HCT116 (cell line): Measurements from ENCODE around the gene ATRIP. TPM values are rescaled to one million over a fixed set of nuclear protein-coding genes. Genes with fewer than 3 reads are reported as not detected.

Source experiments
- ATAC-seq: fragments of 200-7000 bp; cut with Tn5 transposase; 2 replicates; pipeline ENCODE4 v1.9.1; 2020; ENCODE audit warnings: mild to moderate bottlenecking, moderate library complexity
- BruUV-seq: library from RNA; stranded (reverse); fragments of 400-500 nt; replicated peaks from 2 replicates; lab custom pipeline; 2021; lab: Mats Ljungman, UMichigan
- CTCF ChIA-PET: fragments of 300-600 bp; sonication (Branson Sonifier 250); formaldehyde crosslinking; loops from one replicate; lab custom pipeline; 2021; ENCODE audit warnings: antibody characterized with exemption; lab: Charles Lee
- POLR2A ChIA-PET: fragments of 300-600, 350-600 bp; sonication (Branson Sonifier 250); formaldehyde crosslinking; loops from one replicate; lab custom pipeline; 2021; ENCODE audit warnings: antibody characterized with exemption; lab: Charles Lee
- RAD21 ChIA-PET, 2 experiments: fragments of 300-600 bp; sonication (Branson Sonifier 250); formaldehyde crosslinking; loops; one replicate each; lab custom pipeline; 2023; ENCODE audit warnings: low total read pairs in 2 of 2; ENCODE audit not compliant: uncharacterized antibody in 2 of 2, unreplicated experiment in 2 of 2, low non-redundant PET in 1 of 2; lab: Charles Lee
- DNase-seq: peaks from one replicate; pipeline ENCODE4 v3.0.0-alpha.2; 2010; ENCODE audit warnings: low read depth, low spot score
- H2AFZ ChIP-seq: fragments of 200-600 bp; shearing (Covaris generic), sonication (generic); 2 replicates; pipeline ENCODE4 v1.6.1; 2017; ENCODE audit warnings: low read depth, mixed run types, mixed read lengths, antibody characterized with exemption, low read length; ENCODE audit not compliant: poor library complexity, severe bottlenecking
- H3K27ac ChIP-seq: 2 replicates; pipeline ENCODE4 v1.5.1; 2012; ENCODE audit warnings: low read depth, low read length
- H3K27me3 ChIP-seq: fragments of 200-600 bp; sonication (generic); 2 replicates; pipeline ENCODE4 v1.6.1; 2016; ENCODE audit warnings: mixed run types, low read length, mixed read lengths; ENCODE audit not compliant: insufficient read depth
- H3K36me3 ChIP-seq, 2 experiments: fragments of 200-500 bp in 1 of 2; fragments of 200-600 bp in 1 of 2; sonication (Bioruptor generic) in 1 of 2; sonication (generic) in 1 of 2; 2 replicates each; pipeline versions ENCODE4 v1.5.1 to v1.6.1; 2014 to 2016; ENCODE audit warnings: low read length in 2 of 2, inconsistent platforms in 1 of 2, mixed read lengths in 1 of 2, mixed run types in 1 of 2; ENCODE audit not compliant: insufficient read depth in 2 of 2, control insufficient read depth in 1 of 2
- H3K4me1 ChIP-seq, 2 experiments: fragments of 200-600 bp in 1 of 2; sonication (generic) in 1 of 2; 2 replicates each; pipeline versions ENCODE4 v1.5.1 to v1.6.1; 2012 to 2017; ENCODE audit warnings: low read length in 2 of 2, inconsistent platforms in 1 of 2, mild to moderate bottlenecking in 1 of 2, mixed read lengths in 1 of 2, mixed run types in 1 of 2, moderate library complexity in 1 of 2; ENCODE audit not compliant: insufficient read depth in 2 of 2, control insufficient read depth in 1 of 2
- H3K4me2 ChIP-seq: fragments of 200-600 bp; sonication (generic); 2 replicates; pipeline ENCODE4 v1.6.1; 2017; ENCODE audit warnings: mixed run types, low read length, mixed read lengths
- H3K4me3 ChIP-seq, 2 experiments: fragments of 200-600 bp in 1 of 2; sonication (generic) in 1 of 2; replicated peaks in 1 of 2; 2 replicates each; pipeline ENCODE4 v1.5.1; 2011 to 2016; ENCODE audit warnings: low read length in 2 of 2, control low read depth in 1 of 2, low read depth in 1 of 2, mild to moderate bottlenecking in 1 of 2, mixed read lengths in 1 of 2, mixed run types in 1 of 2
- H3K79me2 ChIP-seq: fragments of 200-600 bp; sonication (generic); 2 replicates; pipeline ENCODE4 v1.6.1; 2017; ENCODE audit warnings: mild to moderate bottlenecking, mixed run types, low read length, moderate library complexity, mixed read lengths; ENCODE audit not compliant: insufficient read depth
- H3K9ac ChIP-seq: fragments of 200-600 bp; sonication (generic); 2 replicates; pipeline ENCODE4 v1.6.1; 2016; ENCODE audit warnings: low read length, mixed read lengths
- H3K9me2 ChIP-seq: fragments of 200-600 bp; sonication (generic), shearing (Covaris generic); 2 replicates; pipeline ENCODE4 v1.6.1; 2017; ENCODE audit warnings: mixed run types, mild to moderate bottlenecking, moderate library complexity; ENCODE audit not compliant: insufficient read depth
- H3K9me3 ChIP-seq, 2 experiments: fragments of 200-500 bp in 1 of 2; fragments of 200-600 bp in 1 of 2; sonication (Bioruptor generic) in 1 of 2; sonication (generic) in 1 of 2; 2 replicates each; pipeline ENCODE4 v1.6.1; 2014 to 2017; ENCODE audit warnings: low read length in 2 of 2, mixed read lengths in 2 of 2, inconsistent platforms in 1 of 2, low read depth in 1 of 2, mild to moderate bottlenecking in 1 of 2, mixed run types in 1 of 2, moderate library complexity in 1 of 2; ENCODE audit not compliant: control insufficient read depth in 1 of 2, insufficient read depth in 1 of 2
- H4K20me1 ChIP-seq: fragments of 200-600 bp; sonication (generic), shearing (Covaris generic); 2 replicates; pipeline ENCODE4 v1.6.1; 2017; ENCODE audit warnings: mixed run types, mild to moderate bottlenecking, moderate library complexity; ENCODE audit not compliant: insufficient read depth
- CEBPB ChIP-seq: IDR thresholded peaks from 2 replicates; pipeline ENCODE4 v1.6.1; 2012; ENCODE audit warnings: low read depth
- ELF1 ChIP-seq: IDR thresholded peaks from 2 replicates; pipeline ENCODE4 v1.6.1; 2012; ENCODE audit warnings: low read depth, borderline replicate concordance
- EZH2 ChIP-seq: fragments of 200-600 bp; sonication (generic); IDR thresholded peaks from 2 replicates; pipeline ENCODE4 v1.6.1; 2017; ENCODE audit warnings: antibody characterized with exemption, mixed run types
- EZH2phosphoT487 ChIP-seq: fragments of 200-600 bp; IDR thresholded peaks from 2 replicates; pipeline ENCODE4 v1.6.1; 2018; ENCODE audit warnings: antibody characterized with exemption, borderline replicate concordance
- FOSL1 ChIP-seq: IDR thresholded peaks from 2 replicates; pipeline ENCODE4 v1.6.1; 2012; ENCODE audit warnings: low read depth
- JUND ChIP-seq: IDR thresholded peaks from 2 replicates; pipeline ENCODE4 v1.6.1; 2012
- POLR2A ChIP-seq: IDR thresholded peaks from 2 replicates; pipeline ENCODE4 v1.7.0; 2011; ENCODE audit warnings: borderline replicate concordance; ENCODE audit not compliant: insufficient read depth, insufficient read length; ENCODE audit errors: extremely low read depth
- POLR2AphosphoS5 ChIP-seq: IDR thresholded peaks from 2 replicates; pipeline ENCODE4 v1.6.1; 2011; ENCODE audit warnings: mild to moderate bottlenecking, low read depth, low read length, moderate library complexity
- RAD21 ChIP-seq: IDR thresholded peaks from 2 replicates; pipeline ENCODE4 v1.6.1; 2012; ENCODE audit warnings: low read depth, mild to moderate bottlenecking
- SIN3A ChIP-seq: IDR thresholded peaks from 2 replicates; pipeline ENCODE4 v1.6.1; 2012; ENCODE audit warnings: low read depth
- SP1 ChIP-seq: IDR thresholded peaks from 2 replicates; pipeline ENCODE4 v1.6.1; 2012; ENCODE audit warnings: low read depth
- YY1 ChIP-seq: IDR thresholded peaks from 2 replicates; pipeline ENCODE4 v1.6.1; 2011; ENCODE audit warnings: low read length, low read depth, moderate library complexity, mild to moderate bottlenecking; ENCODE audit not compliant: insufficient replicate concordance; ENCODE audit errors: extremely low read depth
- ZFX ChIP-seq: fragments of 450-650 bp; IDR thresholded peaks from 2 replicates; pipeline ENCODE4 v1.6.1; 2017
- intact Hi-C: fragments of 100-400 bp; cut with micrococcal nuclease; formaldehyde crosslinking; loops from 2 replicates; pipeline ENCODE4 v1.10.0; 2022
- total RNA-seq: library from RNA; stranded (reverse); gene quantifications from one replicate; pipeline ENCODE4 v1.2.1, GENCODE V29; 2021; ENCODE audit not compliant: unreplicated experiment
- TF ChIP-seq, protein P1 (sequence below): IDR thresholded peaks from 2 replicates; pipeline ENCODE4 v1.6.1; 2012
- TF ChIP-seq, protein P2 (sequence below): IDR thresholded peaks from 2 replicates; pipeline ENCODE4 v1.6.1; 2012; ENCODE audit warnings: low read depth

Gene ATRIP
- total RNA-seq, 1 experiment from 2014 or later = 15.6 TPM

DNA sequence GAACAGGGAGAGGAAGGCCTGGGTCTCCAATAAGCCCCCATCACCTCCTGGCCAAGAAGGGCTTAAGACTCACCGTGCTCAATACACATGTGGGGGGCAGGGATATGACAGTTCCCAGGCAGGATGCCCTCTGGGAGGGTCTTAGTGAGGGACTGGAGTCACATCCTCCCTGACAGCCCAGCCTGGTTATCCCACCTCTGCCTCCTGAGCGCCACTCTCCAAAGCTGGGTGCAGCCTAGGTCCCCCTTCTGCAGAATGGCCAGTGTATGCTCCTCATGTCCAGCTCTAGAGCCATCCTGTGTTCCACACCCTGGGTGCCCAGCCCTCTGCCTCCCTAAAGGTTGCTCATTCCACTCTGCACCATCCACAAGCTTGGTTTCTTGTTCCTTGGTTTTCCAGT, 58.6 kb downstream of the ATRIP start (continued):
- TF ChIP-seq EZH2 (no peak), RAD21 (no peak), JUND (no peak), YY1 (no peak)

DNA sequence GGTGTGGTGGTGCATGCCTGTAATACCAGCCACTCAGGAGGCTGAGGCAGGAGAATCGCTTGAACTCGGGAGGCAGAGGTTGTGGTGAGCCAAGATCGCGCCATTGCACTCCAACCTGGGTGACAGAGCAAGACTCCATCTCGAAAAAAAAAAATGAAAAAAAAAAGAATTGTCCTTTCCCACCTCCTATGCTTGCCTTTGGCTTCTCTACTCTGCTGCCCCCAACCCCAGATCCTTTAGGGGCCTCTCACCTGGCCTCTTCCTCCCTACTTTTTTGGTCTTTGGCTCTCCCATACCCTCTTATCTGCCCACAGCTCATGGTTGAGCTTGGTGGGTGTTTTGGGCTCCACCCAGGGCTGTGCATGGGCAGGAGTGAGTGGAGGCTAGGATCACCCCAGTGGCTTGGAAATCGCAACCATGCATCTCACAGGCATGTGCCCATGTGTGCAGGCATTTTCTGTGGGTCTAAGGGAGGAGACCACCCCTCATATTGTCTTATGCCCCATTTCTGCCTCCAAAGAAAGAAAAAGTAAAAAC, 59.5 kb downstream of the ATRIP start:
- Histone ChIP-seq H3K36me3 (no peaks in the 10 kb centered on the region), H3K9me3 (no peaks in the 10 kb centered on the region), H3K79me2 (no peaks in the 10 kb centered on the region), H4K20me1 (no peaks in the 10 kb centered on the region), H3K4me1 (peaks cover 54 to 79% of the 10 kb centered on the region in 2 experiments), H3K9me2 (no peaks in the 10 kb centered on the region), H3K4me2 (no peak overlapping the region), H3K27ac (no peak overlapping the region), H3K27me3 (no peaks in the 10 kb centered on the region), H3K9ac (no peak overlapping the region), H3K4me3 (no peak overlapping the region), H2AFZ (no peak overlapping the region)
- POLR2A ChIA-PET = no interaction called here
- ATAC-seq (no peak), DNase-seq (no peak)
- intact Hi-C loops = loop anchor here (2.0 to 5.0 kb wide), 2 partner anchors 33 to 41 kb away; no protein-coding TSS in a partner anchor
- CTCF ChIA-PET = no interaction called here
- TF ChIP-seq ZFX = no peak
- TF ChIP-seq POLR2AphosphoS5 = no peak
- TF ChIP-seq POLR2A = no peak
- TF ChIP-seq JUND = no peak
- TF ChIP-seq, protein P1, sequence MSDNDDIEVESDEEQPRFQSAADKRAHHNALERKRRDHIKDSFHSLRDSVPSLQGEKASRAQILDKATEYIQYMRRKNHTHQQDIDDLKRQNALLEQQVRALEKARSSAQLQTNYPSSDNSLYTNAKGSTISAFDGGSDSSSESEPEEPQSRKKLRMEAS = no peak
- no peak for TF ChIP-seq CEBPB
- TF ChIP-seq FOSL1 = no peak
- no peak for TF ChIP-seq ELF1
- TF ChIP-seq EZH2phosphoT487 = no peak
- no peak for TF ChIP-seq SIN3A
- no peak for TF ChIP-seq SP1
- TF ChIP-seq, protein P2, sequence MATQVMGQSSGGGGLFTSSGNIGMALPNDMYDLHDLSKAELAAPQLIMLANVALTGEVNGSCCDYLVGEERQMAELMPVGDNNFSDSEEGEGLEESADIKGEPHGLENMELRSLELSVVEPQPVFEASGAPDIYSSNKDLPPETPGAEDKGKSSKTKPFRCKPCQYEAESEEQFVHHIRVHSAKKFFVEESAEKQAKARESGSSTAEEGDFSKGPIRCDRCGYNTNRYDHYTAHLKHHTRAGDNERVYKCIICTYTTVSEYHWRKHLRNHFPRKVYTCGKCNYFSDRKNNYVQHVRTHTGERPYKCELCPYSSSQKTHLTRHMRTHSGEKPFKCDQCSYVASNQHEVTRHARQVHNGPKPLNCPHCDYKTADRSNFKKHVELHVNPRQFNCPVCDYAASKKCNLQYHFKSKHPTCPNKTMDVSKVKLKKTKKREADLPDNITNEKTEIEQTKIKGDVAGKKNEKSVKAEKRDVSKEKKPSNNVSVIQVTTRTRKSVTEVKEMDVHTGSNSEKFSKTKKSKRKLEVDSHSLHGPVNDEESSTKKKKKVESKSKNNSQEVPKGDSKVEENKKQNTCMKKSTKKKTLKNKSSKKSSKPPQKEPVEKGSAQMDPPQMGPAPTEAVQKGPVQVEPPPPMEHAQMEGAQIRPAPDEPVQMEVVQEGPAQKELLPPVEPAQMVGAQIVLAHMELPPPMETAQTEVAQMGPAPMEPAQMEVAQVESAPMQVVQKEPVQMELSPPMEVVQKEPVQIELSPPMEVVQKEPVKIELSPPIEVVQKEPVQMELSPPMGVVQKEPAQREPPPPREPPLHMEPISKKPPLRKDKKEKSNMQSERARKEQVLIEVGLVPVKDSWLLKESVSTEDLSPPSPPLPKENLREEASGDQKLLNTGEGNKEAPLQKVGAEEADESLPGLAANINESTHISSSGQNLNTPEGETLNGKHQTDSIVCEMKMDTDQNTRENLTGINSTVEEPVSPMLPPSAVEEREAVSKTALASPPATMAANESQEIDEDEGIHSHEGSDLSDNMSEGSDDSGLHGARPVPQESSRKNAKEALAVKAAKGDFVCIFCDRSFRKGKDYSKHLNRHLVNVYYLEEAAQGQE = no peak
- RAD21 ChIA-PET = no interaction called here
- BruUV-seq = no TSS peak
